DND-41 (cell line): Measurements from ENCODE around the gene GPRC5B.
A peak's percentile ranks its signal among the peaks of the same experiment; 100 is the strongest.

Experiments
- ATAC-seq: fragments of 200-7000 bp; cut with Tn5 transposase; 3 replicates; pipeline ENCODE4 v1.9.1; 2021; ENCODE audit warnings: low read depth; ENCODE audit not compliant: insufficient read depth
- DNase-seq: peaks from one replicate; pipeline ENCODE4 v3.0.0-alpha.2; 2020
- H2AFZ ChIP-seq: 2 replicates; pipeline ENCODE4 v1.6.0; 2012; ENCODE audit warnings: low read depth, low read length
- H3K27ac ChIP-seq: 2 replicates; pipeline ENCODE4 v1.5.1; 2012; ENCODE audit warnings: low read length, inconsistent platforms
- H3K27me3 ChIP-seq: fragments of 200-600 bp; sonication (generic); 2 replicates; pipeline ENCODE4 v1.6.0; 2012; ENCODE audit warnings: low read length, mild to moderate bottlenecking, inconsistent platforms; ENCODE audit not compliant: insufficient read depth, poor library complexity
- H3K36me3 ChIP-seq: 2 replicates; pipeline ENCODE4 v1.5.1; 2012; ENCODE audit warnings: low read length, inconsistent platforms; ENCODE audit not compliant: insufficient read depth
- H3K4me1 ChIP-seq: 2 replicates; pipeline ENCODE4 v1.5.1; 2012; ENCODE audit warnings: mild to moderate bottlenecking, low read length; ENCODE audit not compliant: insufficient read depth
- H3K4me2 ChIP-seq: 2 replicates; pipeline ENCODE4 v1.6.0; 2012; ENCODE audit warnings: mild to moderate bottlenecking, moderate library complexity, low read length, inconsistent platforms; ENCODE audit not compliant: insufficient read depth
- H3K4me3 ChIP-seq, 2 experiments: fragments of 200-600 bp in 1 of 2; shearing (Covaris generic) in 1 of 2; 2 replicates each; pipeline ENCODE4 v1.5.1; 2012 to 2016; ENCODE audit warnings: inconsistent platforms in 2 of 2, low read length in 2 of 2, mild to moderate bottlenecking in 2 of 2, low read depth in 1 of 2, moderate library complexity in 1 of 2
- H3K79me2 ChIP-seq: 2 replicates; pipeline ENCODE4 v1.6.0; 2012; ENCODE audit warnings: low read length, inconsistent platforms; ENCODE audit not compliant: insufficient read depth
- H3K9ac ChIP-seq: 2 replicates; pipeline ENCODE4 v1.6.0; 2012; ENCODE audit warnings: low read depth, mild to moderate bottlenecking, inconsistent platforms, low read length, moderate library complexity
- H3K9me3 ChIP-seq: 2 replicates; pipeline ENCODE4 v1.5.1; 2012; ENCODE audit warnings: low read length, moderate library complexity, mild to moderate bottlenecking, inconsistent platforms; ENCODE audit not compliant: insufficient read depth, severe bottlenecking
- H4K20me1 ChIP-seq: 2 replicates; pipeline ENCODE4 v1.6.0; 2012; ENCODE audit warnings: low read length; ENCODE audit not compliant: insufficient read depth
- CTCF ChIP-seq: IDR thresholded peaks from 2 replicates; pipeline ENCODE4 v1.5.1; 2012; ENCODE audit warnings: borderline replicate concordance, low read length, moderate library complexity, mild to moderate bottlenecking; ENCODE audit not compliant: poor library complexity, severe bottlenecking; ENCODE audit errors: extremely low read depth
- EZH2 ChIP-seq: IDR thresholded peaks from 3 replicates; pipeline ENCODE4 v1.6.1; 2012; ENCODE audit warnings: borderline replicate concordance, low read depth, mild to moderate bottlenecking, moderate library complexity, low read length, inconsistent platforms; ENCODE audit not compliant: severe bottlenecking

GPRC5B gene

GRCh38 chr16:19888834-19889233, 4.2 kb upstream of the GPRC5B start:
- no peak overlapping the region for H3K9ac ChIP-seq
- no peaks in the 10 kb centered on the region for H3K9me3 ChIP-seq
- H3K4me2 ChIP-seq, result no peak overlapping the region
- no peak for TF ChIP-seq CTCF
- H3K27ac ChIP-seq, result no peak overlapping the region
- H3K36me3 ChIP-seq, result no peaks in the 10 kb centered on the region
- H4K20me1 ChIP-seq, result no peaks in the 10 kb centered on the region
- ATAC-seq, result no peak
- no peak overlapping the region for H3K4me3 ChIP-seq
- no peak overlapping the region for H2AFZ ChIP-seq
- peaks cover 8% of the 10 kb centered on the region for H3K4me1 ChIP-seq
- DNase-seq, result no peak
- H3K79me2 ChIP-seq, result no peaks in the 10 kb centered on the region
- no peaks in the 10 kb centered on the region for H3K27me3 ChIP-seq

GRCh38 chr16:19886073-19886941, 1.7 kb upstream of the GPRC5B start:
- no peaks in the 10 kb centered on the region for H3K36me3 ChIP-seq
- H3K9me3 ChIP-seq, result no peaks in the 10 kb centered on the region
- H3K4me2 ChIP-seq, result peak overlapping the region; percentile 22
- no peak overlapping the region for H3K9ac ChIP-seq
- peak; percentile 97 for TF ChIP-seq CTCF
- no peak for TF ChIP-seq EZH2
- H3K4me3 ChIP-seq, result no peak overlapping the region
- no peaks in the 10 kb centered on the region for H3K79me2 ChIP-seq
- no peaks in the 10 kb centered on the region for H3K27me3 ChIP-seq
- ATAC-seq, result peak; percentile 88
- H2AFZ ChIP-seq, result peak overlapping the region; percentile 52
- no peak overlapping the region for H3K27ac ChIP-seq
- peaks cover 8% of the 10 kb centered on the region for H3K4me1 ChIP-seq
- peak; percentile 81 for DNase-seq
- no peaks in the 10 kb centered on the region for H4K20me1 ChIP-seq

DNA sequence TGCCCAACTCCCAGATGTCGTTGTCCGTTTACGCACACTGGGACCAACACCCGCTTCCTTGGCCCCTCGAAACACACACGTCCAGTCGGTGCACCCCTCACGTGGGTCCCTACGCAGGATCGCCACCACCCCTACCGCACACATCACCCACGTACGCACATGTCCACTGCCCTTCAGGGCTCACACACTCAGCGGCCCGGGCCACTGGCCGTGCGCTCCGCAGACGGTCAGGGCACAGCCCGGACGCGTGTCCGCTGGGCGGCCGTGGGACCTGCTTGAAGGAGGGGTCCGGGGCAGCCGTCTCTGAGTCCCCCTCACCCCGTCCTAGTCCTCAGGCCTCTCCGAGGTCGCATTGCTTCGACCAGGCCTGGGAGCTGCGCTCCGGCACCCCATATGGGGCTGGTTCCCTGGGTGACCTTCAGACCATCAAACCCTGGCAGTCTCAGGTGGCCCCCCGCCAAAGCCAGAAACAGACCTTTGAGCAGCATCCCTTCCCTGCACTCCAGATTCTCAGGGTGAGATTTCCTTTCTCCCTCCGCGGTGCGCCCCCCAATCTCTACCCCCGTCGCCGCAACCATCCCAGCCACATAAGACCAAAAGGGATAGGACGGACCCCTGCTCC, 914 bp upstream of the GPRC5B start:
- no peaks in the 10 kb centered on the region for H3K9me3 ChIP-seq
- H4K20me1 ChIP-seq, result no peaks in the 10 kb centered on the region

More for the DNA sequence above, 914 bp upstream of the GPRC5B start:
- DNase-seq (no peak), ATAC-seq (no peak)
- H3K4me2 ChIP-seq, result peak overlapping the region; percentile 22; the same call in 1 of the 2 replicates
- H3K79me2 ChIP-seq, result no peaks in the 10 kb centered on the region
- H3K27ac ChIP-seq, result no peak overlapping the region
- TF ChIP-seq EZH2, result no peak
- TF ChIP-seq CTCF, result no peak
- no peaks in the 10 kb centered on the region for H3K36me3 ChIP-seq
- peak overlapping the region; percentile 52; the same call in 1 of the 2 replicates for H2AFZ ChIP-seq
- H3K4me1 ChIP-seq, result peaks cover 8% of the 10 kb centered on the region
- no peaks in the 10 kb centered on the region for H3K27me3 ChIP-seq
- no peak overlapping the region for H3K9ac ChIP-seq
- no peak overlapping the region for H3K4me3 ChIP-seq
